ENCODE results near the gene SCLY.
"Not testable (repeated sequence)": the region's sequence is repeated elsewhere in the genome, so short reads cannot be mapped to it uniquely, and the experiment has no call there.

Gene SCLY, protein sequence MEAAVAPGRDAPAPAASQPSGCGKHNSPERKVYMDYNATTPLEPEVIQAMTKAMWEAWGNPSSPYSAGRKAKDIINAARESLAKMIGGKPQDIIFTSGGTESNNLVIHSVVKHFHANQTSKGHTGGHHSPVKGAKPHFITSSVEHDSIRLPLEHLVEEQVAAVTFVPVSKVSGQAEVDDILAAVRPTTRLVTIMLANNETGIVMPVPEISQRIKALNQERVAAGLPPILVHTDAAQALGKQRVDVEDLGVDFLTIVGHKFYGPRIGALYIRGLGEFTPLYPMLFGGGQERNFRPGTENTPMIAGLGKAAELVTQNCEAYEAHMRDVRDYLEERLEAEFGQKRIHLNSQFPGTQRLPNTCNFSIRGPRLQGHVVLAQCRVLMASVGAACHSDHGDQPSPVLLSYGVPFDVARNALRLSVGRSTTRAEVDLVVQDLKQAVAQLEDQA

DNA sequence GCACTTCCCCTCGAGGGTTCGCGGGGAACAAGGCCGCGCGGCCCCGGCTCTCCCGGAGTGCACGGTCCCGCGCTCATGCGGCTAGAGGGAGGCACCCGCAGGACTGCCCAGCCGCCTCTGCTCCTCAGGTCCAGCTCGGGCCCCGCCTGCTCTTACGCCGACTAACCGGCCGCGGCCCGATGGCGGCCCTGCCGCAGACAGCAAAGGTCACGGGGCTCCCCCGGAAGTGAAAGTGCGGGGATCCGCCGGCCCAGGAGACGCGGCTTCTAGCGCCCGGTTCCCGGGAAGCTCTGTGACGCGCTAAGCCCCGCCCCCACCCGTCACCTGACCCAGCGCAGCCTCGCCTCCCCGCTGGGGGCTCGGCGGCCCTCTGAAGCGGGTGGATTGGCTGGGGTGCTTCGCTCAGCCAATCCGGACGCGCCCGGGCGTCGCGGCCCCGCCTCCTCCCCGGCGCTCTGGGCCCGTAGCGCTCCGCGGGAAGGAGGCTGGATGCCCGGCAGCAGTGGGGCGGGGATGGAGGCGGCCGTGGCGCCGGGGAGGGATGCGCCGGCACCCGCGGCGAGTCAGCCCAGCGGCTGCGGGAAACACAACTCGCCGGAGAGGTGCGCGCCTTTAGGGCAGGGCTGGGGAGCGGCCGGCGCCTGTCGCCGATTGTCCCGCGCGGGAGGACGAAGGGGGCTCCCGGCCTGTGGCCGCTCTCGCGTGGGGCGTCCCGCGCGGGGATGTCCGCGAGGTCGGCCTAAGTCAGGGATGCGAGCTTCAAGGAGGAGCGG, at the start of gene SCLY:
TSS of gene SCLY (plus strand) at position 460 of the 773 bp plus-strand sequence. CDS start at position 514, 54 bp downstream.
- peak; percentile 95 for DNase-seq (ENCODE audit: low read depth in 2 of 2)

DNA sequence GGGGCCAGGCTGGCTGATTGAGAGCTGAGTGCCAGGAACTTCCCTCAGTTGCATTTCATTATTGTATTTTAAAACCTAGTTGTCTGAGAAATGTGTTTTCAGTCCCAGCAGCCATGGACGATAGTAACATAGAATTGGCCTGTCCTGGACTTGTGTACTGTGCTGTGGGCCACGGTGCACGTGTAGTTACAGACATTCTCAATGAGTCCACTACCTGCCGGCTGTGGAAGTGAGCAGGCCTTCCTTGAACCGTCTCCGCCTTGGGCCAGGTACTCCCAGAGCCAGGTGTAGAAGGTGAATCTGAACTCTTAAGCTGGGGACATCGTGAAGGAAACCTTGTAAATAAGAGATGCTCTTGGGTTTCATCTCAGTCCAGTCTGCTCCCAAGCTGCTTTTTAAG, 47.0 kb upstream of the SCLY start:
- DNase-seq (ENCODE audit: low read depth in 2 of 2) = no peak

DNA sequence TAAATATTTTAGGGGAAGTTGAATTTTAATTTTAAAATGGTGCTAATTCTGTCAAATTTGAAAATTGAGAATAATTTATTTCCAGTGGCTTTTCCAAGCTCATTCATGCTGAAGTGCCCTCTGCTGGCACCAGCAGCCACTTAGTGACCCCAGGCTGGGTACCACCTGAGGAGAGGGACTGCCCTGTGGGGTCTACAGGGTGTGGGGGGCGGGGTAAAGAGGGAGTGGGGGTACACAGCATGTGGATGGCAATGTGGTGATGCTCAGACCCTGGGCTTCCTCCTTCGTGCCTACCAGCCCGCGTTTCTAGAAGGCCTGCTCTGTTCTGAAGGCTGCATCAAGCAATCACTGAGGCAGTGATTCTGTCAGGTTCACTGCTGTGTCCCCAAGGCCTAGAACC, 45.1 kb upstream of the SCLY start:
- DNase-seq (ENCODE audit: low read depth in 2 of 2) = no peak

DNA sequence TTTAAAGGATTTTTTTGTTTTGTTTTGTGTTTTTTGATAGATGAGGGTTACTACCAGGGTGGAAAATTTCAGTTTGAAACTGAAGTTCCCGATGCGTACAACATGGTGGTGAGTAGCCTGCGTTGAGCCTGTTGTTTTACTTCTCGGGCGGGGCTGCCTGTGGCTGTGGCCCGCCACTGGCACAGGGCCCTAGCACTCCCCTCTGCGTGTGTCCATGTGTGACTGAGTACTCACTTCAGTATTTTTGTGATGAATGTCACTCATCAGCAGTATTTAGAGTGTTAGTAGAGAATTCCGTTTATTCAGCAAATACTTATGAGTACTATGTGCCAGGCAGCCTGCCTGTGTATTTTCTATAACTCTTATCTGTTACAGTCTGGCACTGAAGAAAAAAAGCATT, 44.3 kb upstream of the SCLY start:
- DNase-seq (ENCODE audit: low read depth in 2 of 2) = no peak

DNA sequence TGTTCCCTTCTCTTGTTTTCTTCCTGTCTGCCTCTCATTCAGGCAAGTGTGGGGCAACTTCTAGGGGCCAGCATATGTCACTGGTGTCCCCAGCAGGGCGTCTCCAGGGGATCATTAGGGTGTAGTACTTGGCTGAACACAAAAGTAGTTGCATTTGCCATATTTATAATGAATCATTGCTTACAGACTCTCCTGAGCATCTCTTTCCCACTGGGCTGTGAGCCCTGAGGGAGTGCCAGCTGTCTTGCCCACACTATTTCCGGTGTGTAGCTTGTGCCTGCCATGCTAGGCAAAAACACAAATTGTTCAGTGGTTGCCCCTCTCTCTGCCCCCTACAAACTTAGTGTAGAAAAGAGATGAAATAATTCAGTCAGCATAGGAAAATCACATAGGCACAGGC, 40.8 kb upstream of the SCLY start:
- DNase-seq (ENCODE audit: low read depth in 2 of 2) = no peak

DNA sequence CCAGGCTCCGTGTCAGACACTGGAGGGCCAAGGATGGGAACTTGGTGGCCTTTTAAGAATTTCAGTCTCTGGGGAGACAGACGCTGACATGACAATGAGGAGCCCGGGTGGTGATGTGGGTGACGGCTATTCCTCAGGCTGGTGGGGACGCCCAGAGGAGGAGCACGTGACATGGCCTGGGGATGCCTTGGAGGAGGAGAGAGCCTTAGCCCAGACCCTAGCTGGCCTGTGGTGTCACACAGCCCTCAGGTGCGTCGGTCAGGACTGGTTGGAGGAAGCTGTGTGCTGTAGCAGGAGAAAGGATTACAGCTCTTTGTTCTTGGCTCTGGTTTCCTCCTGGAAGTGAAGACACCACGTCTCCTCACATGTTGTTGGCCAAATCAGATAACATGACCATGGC, 40.0 kb upstream of the SCLY start:
- no peak for DNase-seq (ENCODE audit: low read depth in 2 of 2)

DNA sequence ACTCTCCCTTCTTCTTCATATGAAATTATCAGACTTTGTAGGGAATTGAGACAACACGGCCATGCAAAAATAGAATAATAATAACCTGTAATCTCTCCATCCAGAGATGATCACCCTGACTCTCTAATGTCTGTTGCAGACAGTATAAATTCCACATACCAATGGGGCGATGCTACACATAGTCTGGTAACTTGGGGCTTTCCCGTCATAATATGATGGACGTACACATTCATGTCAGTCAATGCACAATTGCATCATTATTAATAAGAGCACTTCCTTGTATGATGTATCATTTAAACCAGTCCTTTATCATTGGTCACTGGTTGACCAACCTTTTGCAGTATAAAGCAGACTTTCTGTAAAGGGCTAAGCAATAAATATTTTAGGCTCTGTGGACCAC, 39.5 kb upstream of the SCLY start:
- no peak for DNase-seq (ENCODE audit: low read depth in 2 of 2)

DNA sequence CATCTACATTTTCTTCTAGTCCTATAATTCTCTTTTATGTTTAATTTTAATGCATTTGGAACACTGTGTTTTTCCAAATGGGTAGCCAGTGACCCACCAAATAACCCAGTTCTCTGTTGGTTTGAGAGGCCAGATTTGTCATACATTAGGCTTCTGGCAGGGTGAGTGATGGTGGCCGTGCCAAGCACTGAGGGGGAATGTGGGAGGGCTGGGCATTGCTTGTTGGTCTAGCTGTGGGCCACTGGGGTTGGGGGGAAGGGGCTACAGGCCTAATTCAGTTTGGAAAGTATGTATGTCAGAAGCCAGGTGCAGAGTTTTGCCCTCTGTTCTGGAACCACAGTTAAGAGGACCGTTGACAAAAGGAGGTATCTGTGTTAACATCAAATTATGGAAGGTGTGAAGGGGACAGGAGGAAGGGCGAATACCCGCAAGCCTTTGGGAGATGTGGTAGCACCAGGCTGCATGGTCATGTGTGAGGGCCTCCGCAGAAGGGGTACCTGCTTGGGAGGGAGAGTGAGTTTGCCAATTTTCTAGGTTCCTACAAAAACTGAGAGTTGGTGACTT, 38.1 kb upstream of the SCLY start:
- DNase-seq (ENCODE audit: low read depth in 2 of 2) = no peak

DNA sequence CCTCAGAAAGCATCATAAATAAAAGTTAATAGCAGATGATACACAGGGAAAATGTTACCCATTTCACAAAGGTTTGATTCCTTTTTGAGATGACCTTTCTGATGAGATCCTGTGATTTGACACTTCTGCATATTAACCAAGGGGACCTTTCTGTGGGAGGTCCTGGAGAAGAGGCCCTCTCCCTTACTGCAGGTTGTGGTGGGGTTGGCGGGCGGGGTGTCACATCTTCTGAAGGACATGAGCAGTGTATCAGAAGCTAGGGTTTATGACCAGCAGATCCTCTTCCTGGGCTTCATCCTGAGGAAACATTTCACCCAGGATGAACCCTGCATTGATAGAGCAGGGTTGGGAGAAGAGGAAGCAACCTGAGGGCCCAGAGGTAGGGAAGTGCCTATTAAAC, 37.2 kb upstream of the SCLY start:
- DNase-seq (ENCODE audit: low read depth in 2 of 2) = no peak

DNA sequence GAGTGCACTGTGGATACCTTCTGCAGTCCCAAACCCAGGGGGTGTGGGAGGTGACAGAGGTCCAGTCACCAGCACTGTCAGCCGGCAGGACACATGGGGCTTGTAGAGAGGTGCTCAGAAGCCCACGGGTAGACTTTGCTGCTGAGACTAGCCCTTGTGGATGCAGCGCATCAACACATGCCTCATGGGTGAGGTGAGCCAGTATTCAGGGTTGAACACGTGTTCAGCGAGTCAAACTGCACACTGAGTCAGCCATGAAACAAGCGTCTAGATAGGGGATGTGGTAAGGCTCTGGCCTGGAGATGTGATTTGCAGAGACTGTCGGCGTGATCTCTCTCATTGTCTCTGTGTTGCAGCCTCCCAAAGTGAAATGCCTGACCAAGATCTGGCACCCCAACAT, 35.8 kb upstream of the SCLY start:
- DNase-seq (ENCODE audit: low read depth in 2 of 2) = peak; percentile 20 to 29

DNA sequence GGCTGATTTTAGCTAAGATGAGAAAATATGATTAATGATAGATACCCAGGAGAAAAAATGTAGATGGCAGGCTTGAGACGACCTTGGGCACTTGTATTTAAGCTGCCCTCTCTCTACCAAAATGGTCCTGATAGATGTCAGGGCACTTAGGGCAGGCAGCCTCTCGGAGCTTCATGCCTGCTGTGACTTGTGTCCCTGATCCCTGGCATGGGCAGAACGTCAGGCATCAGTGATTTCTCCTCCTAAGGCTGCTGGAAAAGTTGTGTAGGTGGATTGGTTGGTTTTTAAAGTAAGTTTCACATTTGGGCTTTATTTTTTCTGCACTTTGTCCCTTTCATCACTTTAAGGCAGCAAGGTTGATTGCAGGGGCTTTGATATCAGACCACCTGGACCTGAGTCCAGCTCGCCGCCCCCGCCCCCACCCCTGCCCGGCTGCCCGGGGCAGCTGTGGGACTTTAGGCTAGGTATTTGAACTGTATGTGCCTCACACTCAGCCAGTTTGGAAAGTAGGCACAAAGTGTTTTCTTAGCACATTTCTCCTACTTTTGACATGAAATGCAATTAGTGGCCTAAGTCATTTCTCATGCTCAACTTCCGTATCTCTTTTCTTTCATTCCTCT, 35.0 kb upstream of the SCLY start:
- DNase-seq (ENCODE audit: low read depth in 2 of 2) = no peak

DNA sequence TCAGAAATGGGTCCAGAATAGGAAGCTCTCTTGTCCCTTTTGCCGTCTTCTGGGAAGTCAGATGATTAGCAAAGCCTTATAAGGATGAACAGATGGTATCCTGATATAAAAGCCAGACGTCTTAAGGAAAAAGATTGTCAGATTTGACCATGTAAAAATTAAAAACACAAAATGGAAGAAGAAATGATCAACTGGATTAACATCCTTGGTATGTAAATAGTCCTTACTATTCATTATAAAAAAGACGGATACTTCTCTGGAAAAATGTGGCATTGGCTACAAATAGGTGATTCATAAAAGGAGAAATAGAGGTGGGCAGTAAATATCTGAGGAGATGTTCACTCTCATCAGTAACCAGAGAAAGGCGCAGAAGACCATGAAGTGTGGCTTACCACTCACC, 33.7 kb upstream of the SCLY start:
- peak in 1 of 2 experiments; percentile 8 for DNase-seq (ENCODE audit: low read depth in 2 of 2)

DNA sequence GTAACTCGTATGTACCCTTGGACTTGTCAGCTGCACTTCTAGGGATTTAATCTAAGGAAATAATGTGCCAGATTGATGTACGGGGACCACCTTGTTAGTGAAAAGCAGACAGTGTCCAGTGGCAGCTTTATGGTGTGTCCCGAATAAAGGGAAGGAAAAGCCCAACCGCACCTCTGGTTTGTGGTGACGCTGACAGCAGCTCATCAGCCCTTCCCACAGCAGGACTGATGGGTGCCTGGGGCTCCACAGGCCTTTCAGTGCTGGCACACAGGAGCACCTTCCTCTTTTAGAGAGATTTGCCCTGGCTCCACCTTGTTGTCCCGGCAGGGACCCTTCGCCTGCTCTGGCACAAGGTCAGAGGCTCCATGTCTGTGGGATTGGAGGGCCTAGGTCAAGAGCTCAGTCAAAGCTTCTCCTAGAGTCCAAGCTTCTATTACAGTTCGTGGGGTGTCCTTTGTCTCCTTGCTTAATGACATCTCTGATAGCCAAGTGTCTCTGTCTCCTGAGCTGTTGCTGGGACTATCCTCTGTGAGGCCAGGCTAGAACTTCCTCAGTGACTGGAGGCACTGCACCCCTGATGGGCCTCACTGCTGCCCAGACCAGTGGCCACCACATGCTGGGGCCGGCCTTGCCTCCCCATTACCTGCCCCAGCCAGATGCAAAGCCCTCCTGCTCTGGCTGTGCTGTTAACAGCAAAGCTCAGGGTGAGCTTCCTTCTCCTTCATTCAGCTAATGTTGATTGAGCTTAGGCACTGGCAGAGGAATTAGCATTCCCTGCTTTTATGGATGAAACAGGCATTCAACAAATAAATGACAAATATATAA, 33.0 kb upstream of the SCLY start:
- DNase-seq (ENCODE audit: low read depth in 2 of 2) = no peak

DNA sequence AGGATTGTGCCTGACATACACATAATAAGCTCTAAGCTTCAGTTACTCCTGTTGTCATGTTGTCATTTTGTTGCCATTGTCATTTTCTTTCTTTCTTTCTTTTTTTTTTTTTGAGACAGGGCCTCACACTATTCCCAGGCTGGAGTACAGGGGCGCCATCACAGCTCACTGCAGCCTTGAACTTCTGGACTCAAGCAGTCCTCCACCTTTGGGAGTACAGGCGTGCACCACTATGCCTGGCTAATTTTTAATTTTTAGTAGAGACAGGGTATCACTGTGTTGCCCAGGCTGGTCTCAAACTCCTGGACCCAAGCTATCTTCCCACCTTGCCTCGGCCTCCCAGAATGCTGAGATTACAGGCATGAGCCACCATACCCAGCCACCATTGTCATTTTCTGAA, 30.9 kb upstream of the SCLY start:
- DNase-seq (ENCODE audit: low read depth in 2 of 2) = no peak

DNA sequence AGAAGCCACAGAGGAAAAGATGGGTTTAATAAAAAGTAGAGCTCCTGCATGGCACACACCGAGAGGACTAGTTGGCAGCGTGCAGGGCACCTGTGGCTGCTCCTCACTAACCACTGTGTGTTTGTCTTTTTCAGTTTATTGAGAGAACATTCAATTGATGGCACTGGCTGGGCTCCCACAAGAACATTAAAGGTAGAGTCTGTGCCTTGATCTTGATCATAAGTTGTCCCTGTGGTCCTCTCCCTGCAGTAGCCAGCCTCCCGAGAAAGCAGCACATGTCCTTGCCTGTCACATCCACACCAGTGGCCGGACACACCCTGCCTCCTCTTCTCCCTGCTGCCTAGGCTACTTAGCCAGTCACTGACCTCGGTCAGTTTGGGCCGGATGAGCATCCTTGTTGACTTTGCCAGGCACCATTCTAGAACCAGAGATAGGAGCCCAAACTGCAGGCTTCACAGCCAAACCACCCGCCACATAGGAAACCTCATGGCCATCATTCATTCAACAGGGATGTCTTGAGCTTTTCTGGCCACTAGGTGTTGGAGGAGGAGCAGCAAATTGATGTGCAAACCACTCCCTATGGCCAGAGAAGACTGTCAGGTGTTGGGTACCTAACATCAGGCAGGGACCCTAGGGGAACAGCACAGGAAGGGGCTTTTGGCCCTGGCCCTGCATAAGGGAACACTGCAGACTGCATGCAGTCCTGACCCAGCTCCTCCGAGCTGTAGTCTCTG, 30.2 kb upstream of the SCLY start:
- DNase-seq (ENCODE audit: low read depth in 2 of 2) = no peak

DNA sequence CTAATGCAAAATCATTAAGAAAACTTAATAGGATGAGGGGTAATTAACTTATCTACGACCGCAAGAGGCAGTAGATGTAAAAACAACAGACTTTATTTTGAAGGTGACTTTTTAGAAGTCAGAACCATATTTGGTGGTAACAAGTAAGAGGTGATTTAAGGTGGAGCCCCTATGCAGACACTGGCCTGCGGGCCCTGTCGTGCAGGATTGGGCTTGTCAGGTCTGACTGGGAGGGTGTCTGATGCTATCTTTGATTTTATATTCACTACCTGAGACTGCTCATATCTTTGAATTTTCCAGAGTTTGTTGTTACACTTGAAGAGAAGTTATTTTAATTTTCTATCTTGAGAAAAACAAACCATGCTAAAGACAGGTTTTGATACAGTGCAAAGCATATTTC, 29.1 kb upstream of the SCLY start:
- DNase-seq (ENCODE audit: low read depth in 2 of 2) = no peak

DNA sequence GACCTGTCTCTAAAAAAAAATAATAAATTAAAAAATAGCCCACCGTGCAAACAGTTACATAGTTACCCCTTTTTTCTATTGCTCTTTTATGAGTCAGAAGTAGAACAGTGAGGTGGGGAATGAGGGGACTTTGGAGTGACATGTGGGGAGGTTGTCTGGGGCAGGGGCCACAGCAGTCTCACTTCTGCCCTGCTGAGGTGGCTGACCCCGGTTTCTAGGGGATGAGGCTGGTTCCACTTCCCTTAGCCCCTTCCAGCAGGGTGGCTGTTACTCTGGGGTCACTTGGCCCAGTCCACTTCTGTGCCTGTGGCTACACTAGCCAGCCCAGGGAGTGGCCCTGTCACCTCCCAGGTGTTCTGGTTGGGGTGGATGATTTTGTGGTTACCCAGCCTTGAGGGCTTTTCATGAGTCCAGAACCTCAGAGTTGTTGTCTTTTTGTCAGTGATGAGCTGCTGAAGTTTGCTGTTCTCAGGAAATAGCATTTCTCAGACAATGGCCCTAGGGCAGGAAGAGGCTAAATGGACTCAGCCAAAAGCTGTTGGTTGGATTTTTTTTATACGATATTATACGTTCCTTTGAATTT, 28.0 kb upstream of the SCLY start:
- DNase-seq (ENCODE audit: low read depth in 2 of 2) = no peak

DNA sequence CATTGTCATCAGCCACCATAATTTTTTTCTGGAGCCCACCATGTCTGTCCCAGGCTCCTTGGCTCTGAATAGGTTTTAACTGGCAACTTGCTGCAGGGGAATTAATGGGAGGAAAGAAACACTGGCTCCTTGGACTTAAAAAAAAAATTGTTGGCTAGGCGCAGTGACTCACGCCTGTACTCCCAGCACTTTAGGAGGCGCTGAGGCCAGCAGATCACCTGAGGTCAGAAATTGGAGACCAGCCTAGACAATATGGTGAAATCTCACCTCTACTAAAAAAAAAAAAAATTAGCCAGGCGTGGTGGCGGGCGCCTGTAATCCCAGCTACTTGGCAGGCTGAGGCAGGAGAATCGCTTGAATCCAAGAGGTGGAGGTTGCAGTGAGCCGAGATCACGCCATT, 26.8 kb upstream of the SCLY start:
- DNase-seq (ENCODE audit: low read depth in 2 of 2) = not testable (repeated sequence)

DNA sequence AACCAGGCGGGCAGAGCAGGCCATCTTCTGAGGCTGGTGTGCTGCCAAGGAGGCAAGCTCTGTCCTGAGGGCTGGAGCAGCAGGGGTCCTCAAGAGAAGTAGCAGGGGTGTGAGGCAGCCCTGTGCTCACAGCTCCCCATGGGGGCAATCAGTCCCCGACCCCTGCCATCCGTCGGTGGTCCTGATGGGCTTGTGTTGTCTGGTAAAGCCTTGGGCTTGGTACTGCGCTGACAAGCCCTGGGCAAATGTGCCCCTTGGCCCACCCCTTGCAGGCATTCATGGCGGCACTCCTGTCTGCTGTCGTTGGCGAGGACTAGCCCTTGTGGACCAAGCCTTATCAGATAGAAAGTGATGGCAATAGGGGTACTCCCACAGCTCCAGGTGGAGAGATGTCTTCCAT, 22.6 kb upstream of the SCLY start:
- DNase-seq (ENCODE audit: low read depth in 2 of 2) = no peak

DNA sequence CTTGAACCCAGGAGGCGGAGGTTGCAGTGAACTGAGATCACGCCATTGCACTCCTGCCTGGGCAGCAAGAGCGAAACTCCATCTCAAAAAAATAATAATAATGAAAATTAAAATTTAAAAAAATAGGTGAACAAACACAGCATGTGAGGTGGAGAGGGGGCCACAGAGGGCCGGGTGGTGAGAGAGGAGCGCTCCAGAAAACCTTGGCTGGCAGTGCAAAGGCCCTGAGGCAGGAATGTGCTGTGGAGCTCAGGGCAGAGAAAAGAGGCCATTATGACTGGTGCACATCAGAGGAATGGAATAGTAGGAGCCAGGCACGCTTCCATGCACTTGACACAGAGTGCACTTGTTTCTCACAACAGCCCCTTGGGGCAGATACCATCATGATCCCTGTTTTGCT, 21.6 kb upstream of the SCLY start:
- DNase-seq (ENCODE audit: low read depth in 2 of 2) = no peak
